GM18907 (cell line): ENCODE results near the gene PLN.
A peak's percentile ranks its signal among the peaks of the same experiment; 100 is the strongest.

Experiments
- ATAC-seq: cut with Tn5 transposase; IDR thresholded peaks from one replicate; pipeline ENCODE4 v1.9.1; 2021; ENCODE audit warnings: mild to moderate bottlenecking, moderate library complexity; ENCODE audit not compliant: unreplicated experiment

Gene PLN

DNA sequence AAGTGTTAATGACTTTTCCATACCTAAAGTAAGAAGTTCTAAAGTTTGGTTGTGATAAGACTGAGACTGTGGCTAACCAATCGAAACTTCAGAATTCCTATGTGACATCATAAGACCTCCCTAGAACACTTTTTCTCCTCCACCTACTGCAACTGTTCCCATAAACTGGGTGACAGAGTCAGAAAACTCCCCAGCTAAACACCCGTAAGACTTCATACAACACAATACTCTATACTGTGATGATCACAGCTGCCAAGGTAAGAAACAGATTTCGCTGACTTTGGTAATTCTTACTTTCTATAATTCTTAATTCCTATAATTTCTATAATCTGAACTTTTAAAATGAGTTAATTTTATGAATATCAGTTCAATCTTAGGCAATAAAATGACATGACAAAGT, at the start of gene PLN:
Gene PLN, plus strand, starts transcription at position 161 of the 400 bp plus-strand sequence. CDS start 10,626 bp downstream, outside the sequence.
- no peak for ATAC-seq

DNA sequence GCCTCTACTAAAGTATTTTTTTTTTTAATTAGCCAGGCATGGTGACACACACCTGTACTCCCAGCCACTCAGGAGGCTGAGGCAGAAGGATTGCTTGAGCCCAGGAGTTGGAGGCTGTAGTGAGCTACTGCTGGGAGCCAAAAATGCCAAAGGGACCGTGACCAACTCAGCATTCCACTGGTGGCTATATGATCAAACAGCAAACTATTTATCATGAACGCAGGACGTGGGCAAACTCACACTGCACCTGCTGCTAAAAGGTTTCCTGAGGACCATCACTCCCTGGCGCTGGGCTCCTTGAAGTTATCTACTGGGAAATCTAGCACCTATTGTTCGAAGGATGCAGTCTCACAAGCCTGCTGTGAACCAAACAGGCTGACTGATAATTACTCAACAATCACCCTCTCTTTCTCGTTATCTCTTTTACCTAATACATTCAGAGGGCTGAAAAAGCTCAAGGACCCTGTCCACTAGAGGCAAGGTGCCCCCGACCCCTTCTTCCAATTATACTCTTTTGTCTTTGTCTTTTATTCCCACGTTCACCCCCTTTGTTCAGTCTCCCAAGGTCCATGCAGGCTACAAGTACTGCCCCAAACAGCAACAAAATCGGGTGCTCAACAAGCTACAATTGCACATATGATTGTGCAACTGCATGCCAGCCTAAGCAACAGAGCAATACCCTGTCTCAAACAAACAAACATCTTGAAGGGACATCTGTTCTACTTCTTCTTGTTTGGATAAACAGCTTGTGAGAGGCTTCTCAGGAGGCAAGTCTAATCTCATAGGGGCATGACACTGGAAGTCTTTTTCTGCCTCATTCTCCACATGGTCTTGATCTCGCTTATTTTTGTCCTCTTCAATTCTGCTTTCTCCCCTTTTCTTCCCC, 47.7 kb upstream of the PLN start:
- ATAC-seq, result no peak

DNA sequence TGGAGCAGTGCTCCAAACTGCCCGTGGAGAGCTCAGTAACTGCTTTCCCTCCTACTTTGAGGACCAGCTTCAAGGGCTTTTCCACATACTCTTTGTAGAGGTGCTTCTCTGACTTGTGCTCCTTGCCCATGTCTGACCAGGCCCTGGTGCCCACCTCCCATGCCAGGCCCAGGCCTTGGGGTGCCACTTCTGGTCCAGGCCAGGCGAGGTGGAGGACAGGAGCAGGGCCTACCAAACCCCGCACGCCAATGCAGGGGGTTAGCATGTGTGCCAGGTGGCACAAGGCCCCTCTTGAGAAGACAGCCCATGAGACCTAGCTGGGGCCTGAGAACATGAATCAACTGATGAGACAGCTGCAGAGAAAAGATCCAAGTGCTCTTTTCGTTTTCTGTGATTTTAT, 47.0 kb upstream of the PLN start:
- no peak for ATAC-seq

- ATAC-seq, result no peak
These were observed 46.3 kb upstream of the PLN start for GRCh38 chr6:118501765-118502164.

DNA sequence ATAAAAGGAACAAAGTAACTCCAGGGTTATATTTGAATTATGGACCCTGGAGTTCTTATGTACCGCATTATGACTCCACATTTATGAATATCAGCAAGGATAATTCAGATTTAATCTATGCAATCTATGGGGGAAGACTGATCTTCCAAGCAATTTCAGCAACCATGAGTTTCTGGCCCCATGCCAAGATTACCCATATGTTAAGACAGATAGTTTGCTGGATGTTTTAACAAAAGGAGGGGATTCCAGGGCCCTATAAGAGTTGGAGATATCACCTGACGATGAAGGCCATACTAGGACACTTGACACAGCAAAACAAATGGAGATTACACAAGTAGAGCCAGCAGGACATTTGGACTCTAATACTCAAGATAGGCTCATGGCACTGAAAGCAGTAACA, 45.9 kb upstream of the PLN start:
- no peak for ATAC-seq

DNA sequence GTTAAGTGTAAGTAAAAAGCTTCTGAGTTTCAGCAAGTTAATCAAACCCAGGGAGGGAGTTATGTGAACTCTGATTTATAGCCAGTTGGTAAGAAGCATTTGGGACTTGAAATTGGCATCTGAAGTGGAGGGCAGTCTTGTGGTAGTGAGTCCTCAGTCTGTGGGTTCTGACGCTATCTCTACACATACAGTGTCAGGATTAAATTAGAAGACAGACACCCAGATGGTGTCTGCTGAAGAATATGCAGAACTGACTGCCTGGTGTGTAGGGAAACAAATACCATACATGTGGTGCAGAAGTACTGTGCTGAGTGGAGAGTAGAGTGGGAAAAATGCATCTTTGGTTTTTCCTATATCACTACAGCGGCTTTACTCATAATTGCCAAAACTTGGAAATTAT, 43.5 kb upstream of the PLN start:
- no peak for ATAC-seq

GRCh38 chr6:118505656-118506055, 42.4 kb upstream of the PLN start:
- no peak for ATAC-seq

GRCh38 chr6:118506071-118506638, 41.9 kb upstream of the PLN start:
- ATAC-seq, result no peak

- no peak for ATAC-seq
These were observed 40.5 kb upstream of the PLN start for GRCh38 chr6:118507636-118508035.

DNA sequence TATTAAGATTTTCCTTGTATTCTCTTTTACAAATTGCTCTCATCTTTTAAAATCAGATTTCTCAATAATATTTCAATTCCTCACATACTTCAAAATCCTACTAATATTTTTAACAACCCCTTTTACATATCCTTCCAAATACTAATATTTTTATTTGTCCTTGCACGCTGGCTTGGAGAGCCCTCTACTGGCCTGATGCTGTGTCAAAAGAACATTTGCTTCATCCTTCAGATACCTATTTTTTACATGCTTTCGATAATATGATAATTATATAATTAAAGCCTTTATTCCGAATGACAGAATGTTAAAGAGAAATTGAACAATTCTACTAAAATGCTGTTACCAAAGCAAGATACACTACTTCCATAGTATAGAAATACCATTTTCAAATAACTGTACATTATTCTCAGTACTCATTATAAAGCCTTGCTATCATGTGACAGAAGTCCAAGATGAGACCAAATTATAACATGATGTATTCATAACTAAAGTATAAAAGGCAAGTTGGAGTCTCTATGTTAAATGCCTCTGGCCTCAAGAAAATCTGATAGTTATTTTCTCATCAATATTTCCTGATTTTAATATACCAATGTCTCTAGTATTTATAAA, 39.0 kb upstream of the PLN start:
- no peak for ATAC-seq

DNA sequence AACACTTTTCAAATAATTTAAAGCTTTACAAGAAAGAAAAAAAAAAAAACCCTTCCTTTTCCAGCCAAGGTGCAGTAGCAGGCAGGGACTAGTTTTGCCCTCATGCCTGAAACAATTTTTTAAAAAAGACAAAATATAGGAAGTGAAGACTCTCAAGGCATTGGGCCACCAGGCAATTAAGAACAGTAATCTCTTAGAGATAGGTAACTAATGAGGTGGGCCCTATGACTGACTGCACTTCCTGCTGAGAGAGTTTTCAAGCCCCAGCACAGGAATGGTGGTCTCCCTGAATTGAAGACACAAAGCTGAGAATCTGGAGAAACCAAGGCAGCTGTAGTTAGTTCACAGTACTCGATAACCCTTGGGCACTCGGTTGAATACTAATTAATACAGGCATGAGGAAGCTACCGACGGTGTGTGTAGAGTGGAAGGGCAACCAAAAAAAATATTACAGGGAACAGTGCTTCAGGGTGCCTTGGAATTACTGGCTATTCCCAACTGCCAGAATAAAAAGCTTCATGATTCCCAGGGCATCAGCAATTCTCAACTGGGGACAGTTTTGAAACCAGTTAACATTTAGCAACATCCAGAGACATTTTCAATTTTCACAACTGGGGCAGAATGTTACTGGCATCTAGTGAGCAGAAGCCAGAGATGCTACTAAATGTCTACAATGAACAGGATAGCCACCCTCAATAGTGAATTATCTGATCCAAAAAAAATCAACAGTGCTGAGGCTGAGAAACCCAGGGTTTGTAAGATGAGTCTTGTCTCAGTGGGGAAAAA, 36.0 kb upstream of the PLN start:
- ATAC-seq, result peak; percentile 66

- ATAC-seq, result no peak
These were observed 33.4 kb upstream of the PLN start for GRCh38 chr6:118514689-118515088.

DNA sequence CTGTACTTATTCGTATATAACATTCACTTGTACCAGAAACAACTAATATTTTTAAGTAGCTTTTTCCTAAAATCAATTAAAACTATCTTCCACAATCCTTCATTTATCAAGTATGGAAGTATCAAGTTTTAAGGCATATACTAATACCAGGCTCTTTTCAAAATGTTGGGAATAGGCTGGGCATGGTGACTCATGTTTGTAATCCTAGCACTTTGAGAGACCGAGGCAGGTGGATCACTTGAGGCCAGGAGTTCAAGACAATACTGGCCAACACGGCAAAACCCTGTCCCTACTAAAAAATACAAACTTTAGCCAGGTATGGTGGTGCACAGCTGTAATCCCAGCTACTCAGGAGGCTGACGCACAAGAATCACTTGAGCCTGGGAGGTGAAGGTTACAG, 25.7 kb upstream of the PLN start:
- no peak for ATAC-seq

GRCh38 chr6:118523216-118523615, 24.9 kb upstream of the PLN start:
- ATAC-seq, result no peak

DNA sequence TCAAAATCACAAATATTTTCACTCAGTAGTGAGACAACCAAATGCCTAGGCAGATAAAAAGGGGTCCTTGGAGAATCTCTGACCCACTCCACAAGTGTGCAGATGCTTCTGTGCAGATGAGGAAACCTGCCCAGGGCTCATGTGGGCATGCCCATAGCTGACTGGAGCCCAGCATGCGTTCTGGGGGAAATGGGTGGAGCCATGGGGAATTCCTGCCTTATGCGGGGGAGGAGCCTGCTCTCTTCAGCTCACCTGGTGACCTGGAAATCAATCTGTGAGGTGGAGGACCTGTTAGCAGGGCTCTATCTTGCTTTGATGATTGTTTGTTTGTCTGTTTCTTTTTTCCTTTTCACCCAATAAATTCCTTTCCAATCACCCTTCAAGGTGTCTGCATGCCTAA, 23.4 kb upstream of the PLN start:
- ATAC-seq, result no peak

- ATAC-seq, result no peak
These were observed 21.9 kb upstream of the PLN start for GRCh38 chr6:118525913-118526780.

GRCh38 chr6:118528129-118528528, 20.0 kb upstream of the PLN start:
- no peak for ATAC-seq

- ATAC-seq, result no peak
These were observed 18.3 kb upstream of the PLN start for GRCh38 chr6:118529756-118530155.

GRCh38 chr6:118530942-118531341, 17.2 kb upstream of the PLN start:
- no peak for ATAC-seq

DNA sequence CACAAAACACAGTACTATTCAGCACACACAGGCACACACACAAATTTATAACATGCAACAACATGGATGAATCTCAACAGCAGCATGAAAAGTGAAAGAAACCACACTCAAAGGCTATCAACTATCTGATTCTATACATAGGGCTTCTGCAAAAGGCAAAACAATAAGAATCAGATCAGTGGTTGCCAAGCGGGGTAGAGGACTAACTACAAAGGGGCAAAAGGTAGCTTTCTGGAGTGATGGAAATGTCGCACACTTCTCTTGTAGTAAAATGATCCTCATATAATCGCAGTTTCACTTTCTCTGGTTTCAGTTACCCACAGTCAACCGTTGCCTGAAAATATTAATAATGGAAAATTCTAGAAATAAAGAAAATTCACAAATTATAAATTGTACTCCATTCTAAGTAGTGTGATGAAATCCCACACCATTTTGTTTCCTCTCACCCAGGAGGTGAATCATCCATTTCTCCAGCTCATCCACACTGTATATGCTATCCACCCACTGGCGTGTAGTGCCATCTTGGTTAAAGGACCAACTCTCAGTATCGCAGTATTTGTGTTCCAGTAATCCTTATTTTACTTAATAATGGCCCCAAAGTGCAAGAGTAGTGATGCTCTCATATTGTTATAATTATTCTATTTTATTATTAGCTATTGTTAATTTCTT, 12.8 kb upstream of the PLN start:
- no peak for ATAC-seq
